SU-DHL-6 (cell line): ENCODE measurements around the gene TSHZ2.

ENCODE experiments used
- CTCF ChIP-seq: fragments of 200-600 bp; sonication (generic); IDR thresholded peaks from one replicate; pipeline ENCODE4 v1.5.1; 2017; ENCODE audit warnings: antibody characterized with exemption, mild to moderate bottlenecking, low read length, moderate library complexity; ENCODE audit not compliant: insufficient read depth, poor library complexity, severe bottlenecking
- EZH2phosphoT487 ChIP-seq: fragments of 200-600 bp; sonication (generic), shearing (Covaris generic); conservative IDR thresholded peaks from 2 replicates; pipeline ENCODE4 v1.6.1; 2018; ENCODE audit warnings: mild to moderate bottlenecking, antibody characterized with exemption, low read length, moderate library complexity, mixed read lengths

- TF ChIP-seq CTCF (no peak), EZH2phosphoT487 (no peak)
These were observed 288.4 kb downstream of the TSHZ2 start for GRCh38 chr20:53260591-53260990.
